Body of pancreas (tissue), 4 donors: Measurements from ENCODE around the gene USP9X. TPM values are rescaled to one million over a fixed set of nuclear protein-coding genes. Genes with fewer than 3 reads are reported as not detected.

ENCODE experiments used
- ATAC-seq: fragments of 150-250 bp; one replicate; pipeline ENCODE4 v1.9.1; 2016
- DNase-seq, 4 donors: peaks; one replicate each; pipeline ENCODE4 v3.0.0-alpha.2; 2019
- H3K27ac ChIP-seq, 4 donors: fragments of 200-600 bp; sonication (generic); 1 replicate in 3 of 4; 2 replicates in 1 of 4; pipeline versions ENCODE4 v1.5.1 to v1.6.1; 2016 to 2019; ENCODE audit warnings: mild to moderate bottlenecking in 1 of 4, mixed read lengths in 1 of 4, moderate library complexity in 1 of 4
- H3K27me3 ChIP-seq, 2 donors: fragments of 200-600 bp; sonication (generic); one replicate each; pipeline ENCODE4 v1.6.0; 2016; ENCODE audit warnings: mild to moderate bottlenecking in 1 of 2
- H3K36me3 ChIP-seq, 2 donors: fragments of 200-600 bp; sonication (generic); replicated peaks in 1 of 2; 2 replicates each; pipeline ENCODE4 v1.5.1; 2016; ENCODE audit warnings: low read depth in 2 of 2; ENCODE audit not compliant: insufficient read depth in 1 of 2
- H3K4me1 ChIP-seq: fragments of 200-600 bp; sonication (generic); one replicate; pipeline ENCODE4 v1.6.0; 2016
- H3K4me3 ChIP-seq, 2 donors: fragments of 200-600 bp; sonication (generic); 1 replicate in 1 of 2; 2 replicates in 1 of 2; pipeline ENCODE4 v1.5.1; 2016 to 2019
- H3K9me3 ChIP-seq, 3 donors: fragments of 200-600 bp; sonication (generic); 1 replicate in 2 of 3; 2 replicates in 1 of 3; pipeline ENCODE4 v1.5.1; 2016
- POLR2A ChIP-seq, 3 donors: fragments of 450-650 bp; IDR thresholded peaks; one replicate each; pipeline ENCODE4 v1.6.1; 2016; ENCODE audit warnings: antibody characterized with exemption in 3 of 3, mild to moderate bottlenecking in 2 of 3
- WGBS, 2 donors: methylation state at CpG; one replicate each; pipeline ENCODE4 v1.1.5; 2017; 5-methylcytosine and 5-hydroxymethylcytosine counted together
- intact Hi-C: fragments of 100-400 bp; cut with DNase I; formaldehyde crosslinking; loops from one replicate; pipeline ENCODE4 v1.15.1; 2023
- total RNA-seq, 2 donors: library from RNA; depleted of rRNA; stranded (reverse); fragments of >200 nt; gene quantifications; one replicate each; pipeline ENCODE4 v1.1.0, GENCODE V29; 2016
- TF ChIP-seq, protein P1 (sequence below), 7 experiments: fragments of 450-650 bp in 4 of 7; fragments of 200-600 bp in 3 of 7; sonication (generic) in 3 of 7; IDR thresholded peaks; one replicate each; pipeline ENCODE4 v1.5.1; 2016 to 2019; ENCODE audit warnings: antibody characterized with exemption in 7 of 7

Gene USP9X
- total RNA-seq, 2 donors from 2014 or later, result 51.1 to 58.4 TPM

DNA sequence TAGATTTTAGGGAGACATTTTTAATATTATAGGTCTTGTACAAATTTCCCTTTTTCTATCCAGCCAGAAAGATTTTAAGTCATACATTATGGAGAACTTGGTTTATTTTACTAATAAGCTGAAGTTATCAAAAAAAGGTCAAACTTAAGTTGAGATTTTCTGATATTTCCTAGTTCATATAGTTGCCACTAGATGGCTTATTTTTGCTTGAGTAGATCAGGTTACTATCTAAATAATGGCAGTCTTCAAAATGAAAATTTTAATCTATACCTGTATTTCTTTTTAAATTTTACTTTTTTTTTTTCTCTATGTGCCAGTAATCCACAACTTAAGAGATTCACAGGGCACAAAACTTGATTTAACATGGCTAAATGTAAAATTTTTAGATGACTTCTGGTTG lies 52.3 kb downstream of the USP9X start:
- no peak for ATAC-seq
- H3K4me1 ChIP-seq, result no peaks in the 10 kb centered on the region
- H3K27me3 ChIP-seq, result no peaks in the 10 kb centered on the region
- no peak overlapping the region for H3K27ac ChIP-seq
- DNase-seq, result no peak
- H3K9me3 ChIP-seq, result no peaks in the 10 kb centered on the region
- H3K36me3 ChIP-seq, result no peaks in the 10 kb centered on the region
- intact Hi-C loops, result no loop called here
- H3K4me3 ChIP-seq, result no peak overlapping the region
- TF ChIP-seq POLR2A (IDR thresholded peaks at IDR 0.05), result no peak
- TF ChIP-seq, protein P1, sequence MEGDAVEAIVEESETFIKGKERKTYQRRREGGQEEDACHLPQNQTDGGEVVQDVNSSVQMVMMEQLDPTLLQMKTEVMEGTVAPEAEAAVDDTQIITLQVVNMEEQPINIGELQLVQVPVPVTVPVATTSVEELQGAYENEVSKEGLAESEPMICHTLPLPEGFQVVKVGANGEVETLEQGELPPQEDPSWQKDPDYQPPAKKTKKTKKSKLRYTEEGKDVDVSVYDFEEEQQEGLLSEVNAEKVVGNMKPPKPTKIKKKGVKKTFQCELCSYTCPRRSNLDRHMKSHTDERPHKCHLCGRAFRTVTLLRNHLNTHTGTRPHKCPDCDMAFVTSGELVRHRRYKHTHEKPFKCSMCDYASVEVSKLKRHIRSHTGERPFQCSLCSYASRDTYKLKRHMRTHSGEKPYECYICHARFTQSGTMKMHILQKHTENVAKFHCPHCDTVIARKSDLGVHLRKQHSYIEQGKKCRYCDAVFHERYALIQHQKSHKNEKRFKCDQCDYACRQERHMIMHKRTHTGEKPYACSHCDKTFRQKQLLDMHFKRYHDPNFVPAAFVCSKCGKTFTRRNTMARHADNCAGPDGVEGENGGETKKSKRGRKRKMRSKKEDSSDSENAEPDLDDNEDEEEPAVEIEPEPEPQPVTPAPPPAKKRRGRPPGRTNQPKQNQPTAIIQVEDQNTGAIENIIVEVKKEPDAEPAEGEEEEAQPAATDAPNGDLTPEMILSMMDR (IDR thresholded peaks at IDR 0.05), result peak in 6 of 7 experiments; percentile 12 to 40 (median 28)

DNA sequence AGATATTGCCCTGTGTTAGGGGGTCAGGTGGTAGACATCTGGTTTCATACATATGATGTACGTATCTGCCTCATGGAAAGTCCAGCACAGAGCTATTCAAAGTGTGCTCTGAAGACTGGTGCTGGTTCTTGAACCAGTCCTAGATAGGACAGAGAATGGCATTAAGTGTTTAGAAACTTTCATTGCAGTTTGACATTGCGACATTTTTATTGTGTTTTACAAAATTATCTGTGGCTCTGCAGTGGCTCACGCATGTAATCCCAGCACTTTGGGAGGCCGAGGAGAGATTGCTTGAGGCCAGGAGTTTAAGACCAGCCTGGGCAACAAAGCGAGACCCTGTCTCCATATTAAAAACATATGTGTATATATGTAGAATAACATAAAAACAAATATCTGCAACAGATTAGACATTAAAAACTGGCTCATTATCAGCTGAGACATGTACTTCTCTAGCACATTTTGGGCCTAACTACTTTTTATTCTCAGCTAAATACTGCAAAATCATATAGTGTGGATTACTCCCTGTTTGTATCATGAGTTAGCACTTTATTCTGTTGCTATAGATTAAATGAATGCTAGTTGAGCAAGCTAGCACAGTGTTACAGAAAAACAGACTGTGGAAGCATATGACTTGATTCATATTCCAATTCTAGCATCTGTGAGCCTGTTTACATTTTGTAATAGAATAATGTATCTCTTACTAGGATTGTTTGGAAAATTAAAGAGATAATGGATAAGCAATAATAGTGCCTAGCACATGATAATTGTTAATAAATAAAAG lies 57.1 kb downstream of the USP9X start:
- Histone ChIP-seq H3K4me1 (no peaks in the 10 kb centered on the region), H3K27ac (no peak overlapping the region), H3K27me3 (no peaks in the 10 kb centered on the region), H3K4me3 (no peak overlapping the region), H3K36me3 (no peaks in the 10 kb centered on the region), H3K9me3 (no peaks in the 10 kb centered on the region)
- no peak for ATAC-seq
- 92% methylated on average over 5 of the region's 5 CpGs for WGBS, 2 donors
- intact Hi-C loops, result loop anchor here (10.0 kb wide), 1 partner anchor 62 kb away; no protein-coding TSS in a partner anchor
- TF ChIP-seq POLR2A (IDR thresholded peaks at IDR 0.05), result no peak
- TF ChIP-seq, protein P1 (IDR thresholded peaks at IDR 0.05), result no peak
- no peak for DNase-seq

DNA sequence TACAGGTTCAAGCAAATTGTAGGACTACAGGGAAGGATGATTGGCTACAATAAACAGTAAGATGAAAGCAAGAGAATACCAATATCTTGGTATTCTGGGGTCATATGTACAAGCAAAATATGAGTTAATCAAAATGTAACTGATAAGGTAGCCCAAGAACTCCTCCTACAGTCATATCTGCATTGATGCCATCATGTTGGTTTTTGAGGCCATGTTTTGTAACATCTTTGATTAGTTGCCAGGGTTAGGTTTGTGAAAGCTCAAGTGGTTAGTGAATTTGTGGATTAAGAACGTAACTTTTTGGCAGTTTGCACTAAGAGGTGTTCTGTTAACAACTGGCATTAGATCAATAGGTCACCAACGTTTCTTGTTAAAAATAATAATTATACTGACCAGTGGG lies 59.6 kb downstream of the USP9X start:
- H3K27me3 ChIP-seq, result no peaks in the 10 kb centered on the region
- no peak overlapping the region for H3K4me3 ChIP-seq
- no peaks in the 10 kb centered on the region for H3K4me1 ChIP-seq
- no peak for DNase-seq
- H3K36me3 ChIP-seq, result no peaks in the 10 kb centered on the region
- ATAC-seq, result no peak
- H3K27ac ChIP-seq, result no peak overlapping the region
- H3K9me3 ChIP-seq, result no peaks in the 10 kb centered on the region
- intact Hi-C loops, result loop anchor here (10.0 kb wide), 1 partner anchor 60 kb away; no protein-coding TSS in a partner anchor
- TF ChIP-seq, protein P1 (IDR thresholded peaks at IDR 0.05), result no peak
- no peak for TF ChIP-seq POLR2A (IDR thresholded peaks at IDR 0.05)
- WGBS, 2 donors, result 35 to 67% methylated on average over 2 of the region's 2 CpGs

DNA sequence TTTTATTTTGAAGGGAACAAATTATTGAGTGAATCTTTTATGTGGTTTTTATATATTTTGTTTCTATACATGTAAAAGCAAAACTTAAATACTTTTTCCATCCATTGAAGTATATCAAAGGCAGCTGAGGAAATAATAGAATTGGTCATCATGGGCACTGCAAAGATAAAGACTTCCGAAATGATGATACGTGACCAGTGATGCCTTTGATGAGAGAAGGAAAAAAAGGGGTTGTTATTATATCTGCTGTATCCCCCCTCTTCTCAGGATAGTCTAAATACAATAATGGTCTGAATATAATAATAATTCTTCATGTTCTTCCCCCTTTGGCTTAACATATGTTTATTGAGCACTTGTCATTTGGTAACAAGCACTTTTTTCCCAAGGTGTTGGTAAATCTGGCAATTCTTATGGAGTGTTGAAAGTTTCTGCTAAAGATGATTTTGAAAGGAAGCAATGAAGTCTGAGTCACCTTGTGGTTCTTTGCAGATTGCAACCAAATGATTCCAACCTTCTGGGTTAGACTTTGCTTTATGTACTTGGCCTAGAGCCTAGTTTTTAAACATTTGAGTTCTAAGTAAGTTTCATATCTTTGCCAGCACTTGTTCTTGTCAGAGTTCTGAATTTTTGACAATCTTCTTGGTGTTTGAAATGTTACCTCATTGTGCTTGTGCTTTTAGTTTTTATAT lies 60.8 kb downstream of the USP9X start:
- WGBS, 2 donors, result 91 to 93% methylated on average over 2 of the region's 2 CpGs
- Histone ChIP-seq H3K27ac (no peak overlapping the region), H3K27me3 (no peaks in the 10 kb centered on the region), H3K4me3 (no peak overlapping the region), H3K36me3 (no peaks in the 10 kb centered on the region), H3K4me1 (no peaks in the 10 kb centered on the region), H3K9me3 (no peaks in the 10 kb centered on the region)
- DNase-seq (no peak), ATAC-seq (no peak)
- TF ChIP-seq, protein P1 (IDR thresholded peaks at IDR 0.05), result peak in 2 of 7 experiments; percentile 26 to 33
- TF ChIP-seq POLR2A (IDR thresholded peaks at IDR 0.05), result no peak
- intact Hi-C loops, result loop anchor here (10.0 kb wide), 1 partner anchor 59 kb away; no protein-coding TSS in a partner anchor
